BJ (cell line): ENCODE results near the gene MAPK1. TPM values are rescaled to one million over a fixed set of nuclear protein-coding genes. Genes with fewer than 3 reads are reported as not detected.
"Not testable (repeated sequence)": the region's sequence is repeated elsewhere in the genome, so short reads cannot be mapped to it uniquely, and the experiment has no call there.

Experiments used
- CTCF ChIA-PET: fragments of 350-600 bp; formaldehyde crosslinking; extraction: SDS; loops from one replicate; lab custom pipeline; 2021; ENCODE audit warnings: antibody characterized with exemption, inconsistent platforms; lab: Yijun Ruan, JAX
- POLR2A ChIA-PET: fragments of 300-600 bp; sonication (Branson Sonifier 250); formaldehyde crosslinking; extraction: SDS; loops from one replicate; lab custom pipeline; 2021; ENCODE audit warnings: antibody characterized with exemption; lab: Charles Lee
- DNase-seq: peaks from one replicate; pipeline ENCODE4 v3.0.0-alpha.2; 2011; ENCODE audit warnings: low read depth
- H3K27me3 ChIP-seq: 2 replicates; pipeline ENCODE4 v1.6.0; 2011; ENCODE audit warnings: low read length; ENCODE audit not compliant: control insufficient read depth, insufficient read depth
- H3K36me3 ChIP-seq: 2 replicates; pipeline ENCODE4 v1.5.1; 2011; ENCODE audit warnings: low read length; ENCODE audit not compliant: control insufficient read depth, insufficient read depth
- H3K4me3 ChIP-seq: 2 replicates; pipeline ENCODE4 v1.5.1; 2011; ENCODE audit warnings: low read depth, mild to moderate bottlenecking, control low read depth, low read length
- CTCF ChIP-seq: IDR thresholded peaks from 2 replicates; pipeline ENCODE4 v1.5.1; 2011; ENCODE audit warnings: low read depth, mild to moderate bottlenecking, control low read depth, inconsistent platforms, low read length, moderate library complexity; ENCODE audit not compliant: insufficient read depth
- polyA plus RNA-seq: library from polyadenylated mRNA; depleted of rRNA; stranded (reverse); fragments of >200 nt; gene quantifications from 2 replicates; pipeline ENCODE4 v1.2.3, GENCODE V29; 2011

The MAPK1 gene
- polyA plus RNA-seq, 1 experiment = 119 TPM

- no peak for TF ChIP-seq CTCF
- DNase-seq = no peak
- ChIA-PET CTCF (interaction anchor here (1.3 to 1.4 kb wide), 2 partner anchors 18 to 212 kb away, joined by 3 to 4 read pairs; no protein-coding TSS in a partner anchor), POLR2A (interaction anchor here (0.6 kb wide), 1 partner anchor 9 kb away, joined by 3 read pairs; no protein-coding TSS in a partner anchor)
- H3K27me3 ChIP-seq = no peaks in the 10 kb centered on the region
- no peak overlapping the region for H3K4me3 ChIP-seq
- H3K36me3 ChIP-seq = no peaks in the 10 kb centered on the region
Measured at GRCh38 chr22:21726650-21727049, 140.8 kb downstream of the MAPK1 start.

- no peak for DNase-seq
- ChIA-PET CTCF (interaction anchor here (0.7 to 1.7 kb wide), 3 partner anchors 18 to 227 kb away, joined by 3 to 5 read pairs (median 4); partner anchors contain the start of gene PPM1F), POLR2A (no interaction called here)
- TF ChIP-seq CTCF = no peak
- Histone ChIP-seq H3K36me3 (no peaks in the 10 kb centered on the region), H3K4me3 (no peak overlapping the region), H3K27me3 (no peaks in the 10 kb centered on the region)
Measured at GRCh38 chr22:21725956-21726649, 141.3 kb downstream of the MAPK1 start.

- not testable (repeated sequence) for H3K27me3 ChIP-seq, H3K4me3 ChIP-seq, DNase-seq, H3K36me3 ChIP-seq
- POLR2A ChIA-PET = interaction anchor here (0.7 kb wide), 1 partner anchor 43 kb away, joined by 5 read pairs; no protein-coding TSS in a partner anchor
- CTCF ChIA-PET = interaction anchor here (1.7 kb wide), 1 partner anchor 228 kb away, joined by 5 read pairs; the partner anchor contains the start of gene PPM1F
Measured at GRCh38 chr22:21724496-21724895, 142.9 kb downstream of the MAPK1 start.

GRCh38 chr22:21721195-21721852, 146.1 kb downstream of the MAPK1 start:
- DNase-seq, H3K36me3 ChIP-seq, H3K4me3 ChIP-seq, POLR2A ChIA-PET, H3K27me3 ChIP-seq: not testable (repeated sequence)
- CTCF ChIA-PET = interaction anchor here (0.7 to 1.5 kb wide), 3 partner anchors 216 to 251 kb away, joined by 3 to 5 read pairs (median 3); no protein-coding TSS in a partner anchor

- H3K4me3 ChIP-seq, POLR2A ChIA-PET, DNase-seq, H3K36me3 ChIP-seq, H3K27me3 ChIP-seq: not testable (repeated sequence)
- CTCF ChIA-PET = interaction anchor here (1.3 kb wide), 1 partner anchor 13 kb away, joined by 3 read pairs; no protein-coding TSS in a partner anchor
Measured at GRCh38 chr22:21720191-21720859, 147.1 kb downstream of the MAPK1 start.

- Histone ChIP-seq H3K36me3 (no peaks in the 10 kb centered on the region), H3K27me3 (no peaks in the 10 kb centered on the region), H3K4me3 (no peak overlapping the region)
- TF ChIP-seq CTCF = no peak
- CTCF ChIA-PET = interaction anchor here (0.5 to 2.0 kb wide), 5 partner anchors 14 to 234 kb away, joined by 3 to 10 read pairs (median 5); partner anchors contain the start of gene PPM1F
- DNase-seq = no peak
- POLR2A ChIA-PET = interaction anchor here (0.6 kb wide), 1 partner anchor 17 kb away, joined by 3 read pairs; no protein-coding TSS in a partner anchor
Measured at GRCh38 chr22:21719024-21719423, 148.4 kb downstream of the MAPK1 start.
